HG03135 (cell line): ENCODE results near the gene TFDP2.
"Not testable (repeated sequence)": the region's sequence is repeated elsewhere in the genome, so short reads cannot be mapped to it uniquely, and the experiment has no call there.

Experiments
- ATAC-seq: cut with Tn5 transposase; IDR thresholded peaks from one replicate; pipeline ENCODE4 v1.9.1; 2021; ENCODE audit warnings: mild to moderate bottlenecking, moderate library complexity; ENCODE audit not compliant: unreplicated experiment

TFDP2 gene

DNA sequence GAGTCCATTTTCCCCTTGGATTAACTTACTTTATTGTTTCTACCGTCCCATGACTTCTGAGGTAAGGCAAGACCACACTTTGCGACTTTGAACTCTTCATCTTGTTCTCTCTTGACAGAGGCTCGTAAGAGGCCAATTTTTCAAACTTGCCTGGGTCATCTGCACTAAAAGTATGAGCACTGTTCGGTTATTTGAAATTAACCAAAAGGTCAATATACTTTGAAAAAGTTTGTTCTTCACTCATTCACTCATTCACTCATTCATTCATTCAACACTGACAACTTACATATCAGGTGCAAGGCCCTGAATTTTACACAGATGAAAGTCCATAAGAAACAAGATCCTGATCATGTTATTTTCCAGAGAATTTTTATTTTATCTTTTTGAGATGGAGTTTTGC is 215.0 kb downstream of the TFDP2 start:
- ATAC-seq = no peak

GRCh38 chr3:141933421-141934300 is 215.7 kb downstream of the TFDP2 start:
- ATAC-seq = no peak

GRCh38 chr3:141930801-141931200 is 218.5 kb downstream of the TFDP2 start:
- no peak for ATAC-seq

DNA sequence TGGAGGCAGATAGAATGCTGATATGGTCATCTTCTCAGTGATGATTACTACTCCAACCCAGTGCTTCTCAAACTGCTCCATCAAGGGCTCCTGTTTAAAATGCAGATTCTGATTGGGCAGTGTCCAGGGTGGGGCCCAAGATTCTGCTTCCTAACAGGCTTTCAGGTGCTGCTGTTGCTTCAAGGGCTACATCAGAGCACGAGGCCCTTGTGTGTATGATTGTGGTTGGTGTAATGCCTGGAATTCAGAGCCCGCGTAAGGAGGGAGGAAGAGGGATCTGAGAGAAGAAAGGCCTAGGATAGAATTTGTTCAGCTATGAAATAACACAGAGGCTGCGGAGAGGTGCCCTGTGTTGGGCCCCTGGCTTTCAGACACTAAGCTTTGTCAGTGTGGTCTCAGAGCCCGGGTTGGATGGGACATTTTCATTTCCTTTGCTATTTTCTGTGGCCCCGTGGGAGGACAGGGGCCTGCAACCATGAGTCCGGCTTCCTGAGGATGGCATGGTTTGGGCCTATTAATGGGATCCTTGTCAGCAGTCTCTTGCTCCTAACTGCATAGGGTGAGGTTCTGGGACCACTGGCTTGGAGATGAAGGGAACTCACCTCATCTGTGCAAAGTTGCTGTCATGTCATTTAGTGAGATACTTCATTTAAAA is 219.9 kb downstream of the TFDP2 start:
- no peak for ATAC-seq

- ATAC-seq = no peak
Measured at GRCh38 chr3:141928631-141929270, 220.6 kb downstream of the TFDP2 start.

DNA sequence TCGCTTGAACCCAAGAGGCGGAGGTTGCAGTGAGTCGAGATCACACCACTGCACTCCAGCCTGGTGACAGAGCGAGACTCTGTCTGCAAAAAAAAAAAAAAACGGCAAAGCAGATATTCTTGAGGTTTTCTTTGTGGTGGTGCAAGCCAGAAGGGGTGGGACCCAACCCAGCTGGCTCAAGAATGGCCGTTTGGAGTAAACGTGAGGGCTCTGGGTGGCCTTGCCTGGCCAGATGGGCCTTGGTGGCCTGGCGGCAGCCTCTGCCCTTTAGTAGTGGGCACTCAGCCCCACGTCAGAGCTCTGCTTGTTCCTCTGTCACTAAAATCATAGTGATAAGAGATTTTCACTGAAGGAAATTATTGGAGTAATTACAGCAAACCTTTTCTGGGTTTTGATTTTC is 222.4 kb downstream of the TFDP2 start:
- no peak for ATAC-seq

GRCh38 chr3:141925677-141926076 is 223.7 kb downstream of the TFDP2 start:
- not testable (repeated sequence) for ATAC-seq

DNA sequence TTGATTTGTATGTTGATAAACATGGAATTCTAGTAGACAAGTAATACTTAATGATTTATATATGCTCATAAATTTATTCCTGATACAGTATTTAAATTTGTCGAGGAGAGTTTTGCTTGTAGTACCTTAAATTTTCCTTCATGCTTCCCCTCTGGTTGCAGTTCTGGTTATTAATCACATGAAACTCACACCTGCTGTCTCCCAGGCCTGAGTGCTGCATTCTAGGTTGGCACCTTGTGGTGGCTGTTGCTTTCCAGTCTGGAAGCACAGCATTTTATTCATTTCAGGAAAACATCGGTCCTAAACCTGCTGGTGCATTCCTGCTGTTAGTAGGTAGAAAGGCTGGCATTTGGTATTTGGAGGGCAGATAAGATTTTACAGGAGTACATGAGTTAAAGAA is 228.0 kb downstream of the TFDP2 start:
- ATAC-seq = no peak

GRCh38 chr3:141920701-141921100 is 228.6 kb downstream of the TFDP2 start:
- ATAC-seq = no peak

GRCh38 chr3:141915766-141916165 is 233.6 kb downstream of the TFDP2 start:
- no peak for ATAC-seq

DNA sequence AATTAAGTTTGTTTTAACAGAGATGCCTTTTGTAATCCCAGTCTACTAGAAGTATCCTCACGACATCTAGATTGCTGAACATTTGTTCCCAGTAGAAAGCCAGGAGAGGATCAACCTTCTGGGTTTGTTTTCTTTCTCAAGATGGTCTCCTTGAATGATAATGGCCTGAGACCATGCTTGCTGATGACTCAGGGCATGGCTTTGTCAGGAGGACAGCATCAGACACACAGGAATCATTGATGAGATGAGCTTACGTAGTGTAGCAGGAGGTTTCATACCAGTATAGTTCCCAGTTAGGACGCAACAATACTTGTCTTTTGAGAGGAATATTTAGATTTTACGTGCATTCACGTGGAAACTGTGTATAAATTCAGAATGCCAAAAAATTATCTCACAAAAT is 234.3 kb downstream of the TFDP2 start:
- no peak for ATAC-seq

DNA sequence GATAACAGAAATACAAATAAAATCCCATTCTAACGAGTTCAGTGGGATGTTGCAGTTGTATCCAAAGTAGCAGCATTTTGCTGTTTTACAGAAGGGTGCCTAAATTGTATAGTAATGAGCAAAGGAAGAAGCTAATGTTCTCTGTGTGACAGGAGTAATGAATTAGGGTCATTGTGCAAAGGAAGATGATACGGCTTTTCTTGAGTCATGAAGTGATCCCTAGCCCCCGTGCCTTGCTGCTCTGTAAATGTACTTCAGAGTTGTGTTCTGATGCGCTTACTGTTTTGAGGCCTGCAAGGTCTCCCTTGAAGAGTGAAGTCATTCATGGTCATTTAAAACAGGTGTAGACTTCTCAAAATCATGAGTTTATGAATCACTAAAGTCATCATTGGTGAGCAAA is 235.0 kb downstream of the TFDP2 start:
- ATAC-seq = no peak

GRCh38 chr3:141913150-141913811 is 236.1 kb downstream of the TFDP2 start:
- no peak for ATAC-seq

GRCh38 chr3:141909986-141910385 is 239.4 kb downstream of the TFDP2 start:
- ATAC-seq = not testable (repeated sequence)

DNA sequence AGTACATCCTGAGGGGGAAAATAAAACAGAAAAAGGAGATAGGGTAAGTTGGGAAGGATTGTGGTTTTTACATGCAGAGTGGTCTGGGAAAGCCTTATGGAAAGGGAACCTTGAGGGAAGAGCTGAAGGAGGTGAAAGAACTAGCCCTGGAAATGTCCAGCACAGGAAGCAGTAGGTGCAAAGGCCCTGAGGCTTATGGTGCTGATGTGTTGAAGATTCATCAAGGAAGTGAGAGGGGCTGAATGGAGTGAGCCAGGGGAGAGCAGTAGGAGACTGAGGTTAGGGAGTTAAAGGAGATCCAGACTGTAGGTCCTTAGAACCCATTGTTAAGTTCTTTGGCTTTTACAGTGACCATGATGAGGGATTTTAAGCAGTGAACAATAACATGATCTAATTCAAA is 239.9 kb downstream of the TFDP2 start:
- ATAC-seq = no peak

GRCh38 chr3:141905129-141905528 is 244.2 kb downstream of the TFDP2 start:
- no peak for ATAC-seq

DNA sequence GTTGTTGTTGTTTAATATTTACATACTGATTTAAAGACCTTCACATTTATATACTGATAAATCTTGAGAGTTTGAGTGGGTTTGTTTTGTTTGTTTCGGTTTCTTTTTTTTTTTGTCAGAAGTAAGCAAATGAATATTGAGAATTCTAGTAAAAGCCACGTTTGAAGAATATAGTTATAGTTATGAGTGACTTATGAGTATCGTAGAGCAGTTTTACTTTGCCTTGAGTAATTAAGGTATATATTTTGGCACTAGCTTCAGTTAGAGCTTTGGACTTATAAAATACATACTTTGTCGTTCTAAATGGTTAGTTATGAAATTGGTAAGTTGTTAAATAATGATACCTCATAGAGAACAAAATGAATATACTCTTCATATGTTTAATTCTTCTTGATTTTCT is 245.1 kb downstream of the TFDP2 start:
- no peak for ATAC-seq

DNA sequence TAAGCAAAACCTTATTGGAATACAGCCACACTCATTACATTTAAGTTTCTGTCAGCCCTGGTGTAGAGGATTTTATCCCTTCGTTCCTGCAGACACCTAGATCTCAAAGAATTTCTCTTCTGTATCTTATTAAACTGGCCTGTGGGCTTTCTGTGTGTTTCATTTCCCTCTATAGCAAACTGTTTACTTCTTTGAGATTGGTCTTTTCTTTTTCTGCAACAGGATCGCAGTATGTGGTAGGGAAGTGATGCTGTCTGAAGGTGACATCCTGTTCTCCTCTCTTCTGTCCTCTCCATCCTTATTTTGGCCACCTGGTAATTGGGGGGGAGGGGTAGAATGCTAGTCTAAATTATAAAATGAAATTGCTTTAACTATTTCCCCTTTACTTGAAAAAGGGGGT is 247.4 kb downstream of the TFDP2 start:
- ATAC-seq = no peak

- ATAC-seq = no peak
Measured at GRCh38 chr3:141900343-141900742, 249.0 kb downstream of the TFDP2 start.

- ATAC-seq = no peak
Measured at GRCh38 chr3:141898908-141899307, 250.4 kb downstream of the TFDP2 start.

GRCh38 chr3:141895731-141896130 is 253.6 kb downstream of the TFDP2 start:
- no peak for ATAC-seq
